HCT116 (cell line): ENCODE data around the gene PPP2R5D. TPM values are rescaled to one million over a fixed set of nuclear protein-coding genes. Genes with fewer than 3 reads are reported as not detected.
A peak's percentile ranks its signal among the peaks of the same experiment; 100 is the strongest.

ENCODE experiments used
- ATAC-seq: fragments of 200-7000 bp; cut with Tn5 transposase; 2 replicates; pipeline ENCODE4 v1.9.1; 2020; ENCODE audit warnings: mild to moderate bottlenecking, moderate library complexity
- BruUV-seq: library from RNA; stranded (reverse); fragments of 400-500 nt; replicated peaks from 2 replicates; lab custom pipeline; 2021; lab: Mats Ljungman, UMichigan
- CTCF ChIA-PET: fragments of 300-600 bp; sonication (Branson Sonifier 250); formaldehyde crosslinking; loops from one replicate; lab custom pipeline; 2021; ENCODE audit warnings: antibody characterized with exemption; lab: Charles Lee
- POLR2A ChIA-PET: fragments of 300-600, 350-600 bp; sonication (Branson Sonifier 250); formaldehyde crosslinking; loops from one replicate; lab custom pipeline; 2021; ENCODE audit warnings: antibody characterized with exemption; lab: Charles Lee
- RAD21 ChIA-PET, 2 experiments: fragments of 300-600 bp; sonication (Branson Sonifier 250); formaldehyde crosslinking; loops; one replicate each; lab custom pipeline; 2023; ENCODE audit warnings: low total read pairs in 2 of 2; ENCODE audit not compliant: uncharacterized antibody in 2 of 2, unreplicated experiment in 2 of 2, low non-redundant PET in 1 of 2; lab: Charles Lee
- DNase-seq: peaks from one replicate; pipeline ENCODE4 v3.0.0-alpha.2; 2010; ENCODE audit warnings: low read depth, low spot score
- H2AFZ ChIP-seq: fragments of 200-600 bp; shearing (Covaris generic), sonication (generic); 2 replicates; pipeline ENCODE4 v1.6.1; 2017; ENCODE audit warnings: low read depth, mixed run types, mixed read lengths, antibody characterized with exemption, low read length; ENCODE audit not compliant: poor library complexity, severe bottlenecking
- H3K27ac ChIP-seq: 2 replicates; pipeline ENCODE4 v1.5.1; 2012; ENCODE audit warnings: low read depth, low read length
- H3K27me3 ChIP-seq: fragments of 200-600 bp; sonication (generic); 2 replicates; pipeline ENCODE4 v1.6.1; 2016; ENCODE audit warnings: mixed run types, low read length, mixed read lengths; ENCODE audit not compliant: insufficient read depth
- H3K36me3 ChIP-seq, 2 experiments: fragments of 200-500 bp in 1 of 2; fragments of 200-600 bp in 1 of 2; sonication (Bioruptor generic) in 1 of 2; sonication (generic) in 1 of 2; 2 replicates each; pipeline versions ENCODE4 v1.5.1 to v1.6.1; 2014 to 2016; ENCODE audit warnings: low read length in 2 of 2, inconsistent platforms in 1 of 2, mixed read lengths in 1 of 2, mixed run types in 1 of 2; ENCODE audit not compliant: insufficient read depth in 2 of 2, control insufficient read depth in 1 of 2
- H3K4me1 ChIP-seq, 2 experiments: fragments of 200-600 bp in 1 of 2; sonication (generic) in 1 of 2; 2 replicates each; pipeline versions ENCODE4 v1.5.1 to v1.6.1; 2012 to 2017; ENCODE audit warnings: low read length in 2 of 2, inconsistent platforms in 1 of 2, mild to moderate bottlenecking in 1 of 2, mixed read lengths in 1 of 2, mixed run types in 1 of 2, moderate library complexity in 1 of 2; ENCODE audit not compliant: insufficient read depth in 2 of 2, control insufficient read depth in 1 of 2
- H3K4me2 ChIP-seq: fragments of 200-600 bp; sonication (generic); 2 replicates; pipeline ENCODE4 v1.6.1; 2017; ENCODE audit warnings: mixed run types, low read length, mixed read lengths
- H3K4me3 ChIP-seq, 2 experiments: fragments of 200-600 bp in 1 of 2; sonication (generic) in 1 of 2; replicated peaks in 1 of 2; 2 replicates each; pipeline ENCODE4 v1.5.1; 2011 to 2016; ENCODE audit warnings: low read length in 2 of 2, control low read depth in 1 of 2, low read depth in 1 of 2, mild to moderate bottlenecking in 1 of 2, mixed read lengths in 1 of 2, mixed run types in 1 of 2
- H3K79me2 ChIP-seq: fragments of 200-600 bp; sonication (generic); 2 replicates; pipeline ENCODE4 v1.6.1; 2017; ENCODE audit warnings: mild to moderate bottlenecking, mixed run types, low read length, moderate library complexity, mixed read lengths; ENCODE audit not compliant: insufficient read depth
- H3K9ac ChIP-seq: fragments of 200-600 bp; sonication (generic); 2 replicates; pipeline ENCODE4 v1.6.1; 2016; ENCODE audit warnings: low read length, mixed read lengths
- H3K9me2 ChIP-seq: fragments of 200-600 bp; sonication (generic), shearing (Covaris generic); 2 replicates; pipeline ENCODE4 v1.6.1; 2017; ENCODE audit warnings: mixed run types, mild to moderate bottlenecking, moderate library complexity; ENCODE audit not compliant: insufficient read depth
- H3K9me3 ChIP-seq, 2 experiments: fragments of 200-500 bp in 1 of 2; fragments of 200-600 bp in 1 of 2; sonication (Bioruptor generic) in 1 of 2; sonication (generic) in 1 of 2; 2 replicates each; pipeline ENCODE4 v1.6.1; 2014 to 2017; ENCODE audit warnings: low read length in 2 of 2, mixed read lengths in 2 of 2, inconsistent platforms in 1 of 2, low read depth in 1 of 2, mild to moderate bottlenecking in 1 of 2, mixed run types in 1 of 2, moderate library complexity in 1 of 2; ENCODE audit not compliant: control insufficient read depth in 1 of 2, insufficient read depth in 1 of 2
- H4K20me1 ChIP-seq: fragments of 200-600 bp; sonication (generic), shearing (Covaris generic); 2 replicates; pipeline ENCODE4 v1.6.1; 2017; ENCODE audit warnings: mixed run types, mild to moderate bottlenecking, moderate library complexity; ENCODE audit not compliant: insufficient read depth
- EGR1 ChIP-seq: IDR thresholded peaks from 2 replicates; pipeline ENCODE4 v1.6.1; 2012; ENCODE audit warnings: low read depth
- ELF1 ChIP-seq: IDR thresholded peaks from 2 replicates; pipeline ENCODE4 v1.6.1; 2012; ENCODE audit warnings: low read depth, borderline replicate concordance
- EZH2phosphoT487 ChIP-seq: fragments of 200-600 bp; IDR thresholded peaks from 2 replicates; pipeline ENCODE4 v1.6.1; 2018; ENCODE audit warnings: antibody characterized with exemption, borderline replicate concordance
- POLR2AphosphoS5 ChIP-seq: IDR thresholded peaks from 2 replicates; pipeline ENCODE4 v1.6.1; 2011; ENCODE audit warnings: mild to moderate bottlenecking, low read depth, low read length, moderate library complexity
- SIN3A ChIP-seq: IDR thresholded peaks from 2 replicates; pipeline ENCODE4 v1.6.1; 2012; ENCODE audit warnings: low read depth
- SP1 ChIP-seq: IDR thresholded peaks from 2 replicates; pipeline ENCODE4 v1.6.1; 2012; ENCODE audit warnings: low read depth
- TCF7L2 ChIP-seq: IDR thresholded peaks from 2 replicates; pipeline ENCODE4 v1.7.0; 2011; ENCODE audit warnings: borderline replicate concordance, inconsistent platforms; ENCODE audit not compliant: insufficient read depth, insufficient read length; ENCODE audit errors: extremely low read depth
- ZFX ChIP-seq: fragments of 450-650 bp; IDR thresholded peaks from 2 replicates; pipeline ENCODE4 v1.6.1; 2017
- intact Hi-C: fragments of 100-400 bp; cut with micrococcal nuclease; formaldehyde crosslinking; loops from 2 replicates; pipeline ENCODE4 v1.10.0; 2022
- total RNA-seq: library from RNA; stranded (reverse); gene quantifications from one replicate; pipeline ENCODE4 v1.2.1, GENCODE V29; 2021; ENCODE audit not compliant: unreplicated experiment
- TF ChIP-seq, protein P1 (sequence below): IDR thresholded peaks from 2 replicates; pipeline ENCODE4 v1.6.1; 2012

Gene PPP2R5D
- total RNA-seq, 1 experiment from 2014 or later, result 49.6 TPM

DNA sequence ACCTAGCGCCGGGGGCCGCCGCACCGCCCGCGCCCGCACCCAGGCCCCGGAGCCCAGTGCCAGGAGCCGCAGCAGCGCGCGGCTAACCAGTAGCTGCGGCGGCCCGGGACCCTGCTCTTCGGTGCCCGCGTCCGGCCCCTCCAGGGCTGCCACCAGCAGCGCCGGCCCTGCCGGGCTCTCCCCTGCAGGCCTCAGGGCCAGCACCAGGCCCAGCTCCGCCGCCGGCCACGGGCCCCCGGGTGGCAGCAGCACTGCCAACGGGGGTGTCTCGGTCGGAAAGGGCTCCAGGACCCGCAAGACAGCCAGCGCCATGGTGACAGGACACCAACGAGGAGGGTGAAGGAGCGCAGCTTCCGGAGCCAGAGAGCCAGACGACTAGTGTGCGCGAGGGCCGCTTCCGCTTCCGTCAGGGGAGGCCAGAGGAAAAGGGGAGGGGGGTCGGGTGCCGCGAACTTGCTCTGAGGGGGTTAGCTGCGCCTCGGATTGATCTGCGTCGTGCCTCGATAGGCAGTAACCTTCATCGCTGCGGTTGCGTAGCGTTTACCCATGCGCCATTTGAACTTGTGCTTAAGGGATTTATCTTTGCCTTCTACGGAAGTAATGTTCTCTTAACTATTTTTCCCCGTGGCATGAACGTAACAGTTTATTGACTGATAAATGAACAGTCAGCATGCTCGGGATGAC is 5.4 kb upstream of the PPP2R5D start, which contains the start of gene PEX6 (continued):
- TF ChIP-seq ZFX (peak; percentile 94), TCF7L2 (peak; percentile 23), SIN3A (peak; percentile 54), EZH2phosphoT487 (no peak), POLR2AphosphoS5 (peak; percentile 93), EGR1 (no peak)
- TF ChIP-seq, protein P1, sequence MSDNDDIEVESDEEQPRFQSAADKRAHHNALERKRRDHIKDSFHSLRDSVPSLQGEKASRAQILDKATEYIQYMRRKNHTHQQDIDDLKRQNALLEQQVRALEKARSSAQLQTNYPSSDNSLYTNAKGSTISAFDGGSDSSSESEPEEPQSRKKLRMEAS, result peak; percentile 82

DNA sequence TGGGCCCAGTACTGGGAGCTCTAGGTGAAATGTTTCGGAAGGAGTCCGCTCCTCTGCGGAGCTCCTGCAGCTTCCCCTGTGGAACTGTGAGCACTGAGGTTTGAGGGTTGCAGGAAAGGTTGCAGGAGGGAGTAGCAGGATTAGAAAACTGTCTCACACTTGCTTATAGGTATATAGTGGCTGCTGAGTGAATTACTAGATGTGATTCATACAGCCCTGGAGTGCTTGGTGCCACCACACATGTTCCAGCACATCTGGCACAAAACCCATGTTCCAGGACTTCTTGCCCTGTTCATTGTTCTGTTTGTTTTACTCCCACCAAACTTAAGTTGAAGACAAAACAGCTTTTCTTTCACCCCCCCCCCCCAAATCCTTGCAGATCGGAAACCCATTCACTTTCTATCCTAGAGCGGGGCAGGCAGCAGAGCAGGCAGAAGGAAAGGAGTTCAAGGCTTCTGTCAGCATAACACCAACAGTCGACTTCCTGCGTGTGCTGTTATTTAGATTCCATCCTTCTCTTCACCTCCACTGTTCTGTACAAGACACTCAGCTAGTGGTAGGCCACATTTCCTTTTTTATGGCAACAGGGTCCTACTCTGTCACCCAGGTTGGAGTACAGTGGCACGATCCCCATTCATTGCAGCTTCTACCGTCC is 4.7 kb upstream of the PPP2R5D start:
- peak overlapping the region; percentile 82 for H3K27ac ChIP-seq
- TSS peak; percentile 98 for BruUV-seq
- H3K79me2 ChIP-seq, result peaks cover 26% of the 10 kb centered on the region
- no peaks in the 10 kb centered on the region for H4K20me1 ChIP-seq
- POLR2A ChIA-PET, result interaction anchor here (0.9 to 1.6 kb wide), 4 partner anchors 8 to 195 kb away, joined by 3 to 6 read pairs (median 5); partner anchors contain the start of genes CNPY3 and RRP36
- H2AFZ ChIP-seq, result no peak overlapping the region
- CTCF ChIA-PET, result no interaction called here
- no peaks in the 10 kb centered on the region for H3K36me3 ChIP-seq
- H3K4me1 ChIP-seq, result peaks cover 4 to 28% of the 10 kb centered on the region in 2 experiments; a peak in 2 of 4 replicates
- DNase-seq (no peak), ATAC-seq (peak; percentile 5; the same call in 1 of the 2 replicates)
- H3K9me3 ChIP-seq, result no peaks in the 10 kb centered on the region
- peak overlapping the region; percentile 79 for H3K9ac ChIP-seq
- RAD21 ChIA-PET, result no interaction called here
- intact Hi-C loops, result no loop called here
- 0 out of 2 replicates have a peak, but pooled peaks have one; percentile 4 for TF ChIP-seq SP1
- TF ChIP-seq ELF1, result no peak
- H3K4me3 ChIP-seq, result peak overlapping the region; percentile 87 to 90
- H3K9me2 ChIP-seq, result no peaks in the 10 kb centered on the region
- H3K4me2 ChIP-seq, result peak overlapping the region; percentile 94
- no peaks in the 10 kb centered on the region for H3K27me3 ChIP-seq
